IMR-90 (cell line): ENCODE measurements around the gene MYH9. TPM values are rescaled to one million over a fixed set of nuclear protein-coding genes. Genes with fewer than 3 reads are reported as not detected.

Experiments
- ATAC-seq: fragments of 200-7000 bp; cut with Tn5 transposase; 2 replicates; pipeline ENCODE4 v1.9.1; 2020; ENCODE audit warnings: low read depth, mild to moderate bottlenecking, moderate library complexity
- BruUV-seq: library from RNA; stranded (reverse); fragments of 400-500 nt; replicated peaks from 2 replicates; lab custom pipeline; 2021; lab: Mats Ljungman, UMichigan
- CTCF ChIA-PET: fragments of 300-600 bp; formaldehyde crosslinking; extraction: SDS; loops from one replicate; lab custom pipeline; 2021; ENCODE audit warnings: antibody characterized with exemption; lab: Yijun Ruan, JAX
- POLR2A ChIA-PET: fragments of 300-600 bp; sonication (Branson Sonifier 250); formaldehyde crosslinking; loops from one replicate; lab custom pipeline; 2022; ENCODE audit warnings: antibody characterized with exemption; ENCODE audit not compliant: unreplicated experiment; lab: Charles Lee
- DNase-seq: peaks from one replicate; pipeline ENCODE4 v3.0.0; 2013
- H2AFZ ChIP-seq: replicated peaks from 2 replicates; pipeline ENCODE3; 2013; ENCODE audit warnings: low read length, mild to moderate bottlenecking; ENCODE audit not compliant: poor library complexity
- H2AK5ac ChIP-seq: 2 replicates; pipeline ENCODE4 v1.6.1; 2013; ENCODE audit warnings: low read depth, low read length, inconsistent platforms
- H2AK9ac ChIP-seq: replicated peaks from 2 replicates; pipeline ENCODE3; 2013; ENCODE audit warnings: mild to moderate bottlenecking, low read depth, low read length, moderate library complexity; ENCODE audit not compliant: poor library complexity
- H2BK120ac ChIP-seq: 2 replicates; pipeline ENCODE4 v1.6.1; 2013; ENCODE audit warnings: low read depth, low read length, inconsistent platforms
- H2BK15ac ChIP-seq: 3 replicates; pipeline ENCODE4 v1.6.1; 2013; ENCODE audit warnings: low read depth, low read length, inconsistent platforms
- H2BK20ac ChIP-seq: 2 replicates; pipeline ENCODE4 v1.6.1; 2013; ENCODE audit warnings: low read depth, mild to moderate bottlenecking, inconsistent platforms, low read length, moderate library complexity
- H2BK5ac ChIP-seq: 2 replicates; pipeline ENCODE4 v1.6.1; 2013; ENCODE audit warnings: mild to moderate bottlenecking, low read depth, low read length, inconsistent platforms; ENCODE audit not compliant: poor library complexity, severe bottlenecking
- H3K14ac ChIP-seq: replicated peaks from 2 replicates; pipeline ENCODE4 v1.6.1; 2013; ENCODE audit warnings: low read depth, low read length, inconsistent platforms
- H3K18ac ChIP-seq: 2 replicates; pipeline ENCODE4 v1.6.1; 2013; ENCODE audit warnings: low read depth, low read length, control low read depth
- H3K23ac ChIP-seq: 2 replicates; pipeline ENCODE4 v1.6.1; 2013; ENCODE audit warnings: low read depth, low read length, inconsistent platforms
- H3K27ac ChIP-seq: 2 replicates; pipeline ENCODE4 v1.5.1; 2013; ENCODE audit warnings: mild to moderate bottlenecking, control low read depth, low read length; ENCODE audit not compliant: insufficient read depth
- H3K27me3 ChIP-seq: 2 replicates; pipeline ENCODE4 v1.6.1; 2013; ENCODE audit warnings: low read length; ENCODE audit not compliant: control insufficient read depth, insufficient read depth
- H3K36me3 ChIP-seq: 2 replicates; pipeline ENCODE4 v1.6.1; 2013; ENCODE audit warnings: low read length, mixed read lengths; ENCODE audit not compliant: control insufficient read depth, insufficient read depth
- H3K4ac ChIP-seq: 2 replicates; pipeline ENCODE4 v1.6.1; 2013; ENCODE audit warnings: low read depth, low read length, inconsistent platforms
- H3K4me1 ChIP-seq: 2 replicates; pipeline ENCODE4 v1.6.1; 2013; ENCODE audit warnings: low read length, mixed read lengths; ENCODE audit not compliant: control insufficient read depth, insufficient read depth
- H3K4me2 ChIP-seq: 2 replicates; pipeline ENCODE4 v1.6.1; 2013; ENCODE audit warnings: low read depth, mild to moderate bottlenecking, control low read depth, low read length, moderate library complexity
- H3K4me3 ChIP-seq: 2 replicates; pipeline ENCODE4 v1.5.1; 2013; ENCODE audit warnings: low read depth, mild to moderate bottlenecking, control low read depth, low read length, moderate library complexity; ENCODE audit not compliant: insufficient read depth
- H3K56ac ChIP-seq: 2 replicates; pipeline ENCODE4 v1.6.1; 2013; ENCODE audit warnings: low read length, inconsistent platforms; ENCODE audit not compliant: insufficient read depth; ENCODE audit errors: extremely low read depth
- H3K79me1 ChIP-seq, 2 experiments: 2 replicates each; pipeline ENCODE4 v1.6.1; 2013; ENCODE audit warnings: low read length in 2 of 2, inconsistent platforms in 1 of 2, low read depth in 1 of 2
- H3K9ac ChIP-seq: 2 replicates; pipeline ENCODE4 v1.6.1; 2013; ENCODE audit warnings: low read depth, low read length, control low read depth
- H3K9me1 ChIP-seq: 2 replicates; pipeline ENCODE4 v1.6.1; 2013; ENCODE audit warnings: low read length, inconsistent platforms; ENCODE audit not compliant: insufficient read depth
- H3K9me3 ChIP-seq: 2 replicates; pipeline ENCODE4 v1.6.1; 2013; ENCODE audit warnings: low read length; ENCODE audit not compliant: control insufficient read depth, insufficient read depth
- H4K20me1 ChIP-seq: 2 replicates; pipeline ENCODE4 v1.6.1; 2013; ENCODE audit warnings: low read length, inconsistent platforms; ENCODE audit not compliant: insufficient read depth
- H4K5ac ChIP-seq: 2 replicates; pipeline ENCODE4 v1.6.1; 2013; ENCODE audit warnings: mild to moderate bottlenecking, low read depth, low read length, control low read depth
- H4K8ac ChIP-seq, 2 experiments: 2 replicates each; pipeline ENCODE4 v1.6.1; 2013; ENCODE audit warnings: low read depth in 2 of 2, low read length in 2 of 2, control low read depth in 1 of 2, inconsistent platforms in 1 of 2
- H4K91ac ChIP-seq: 2 replicates; pipeline ENCODE4 v1.6.1; 2013; ENCODE audit warnings: low read depth, low read length, inconsistent platforms; ENCODE audit not compliant: insufficient read depth
- RAD21 ChIP-seq: IDR thresholded peaks from 2 replicates; pipeline ENCODE4 v1.6.1; 2012; ENCODE audit warnings: low read length, improper control_type of control experiment
- RCOR1 ChIP-seq: IDR thresholded peaks from 2 replicates; pipeline ENCODE4 v1.6.1; 2012; ENCODE audit warnings: mild to moderate bottlenecking, low read length, improper control_type of control experiment; ENCODE audit not compliant: insufficient replicate concordance
- WGBS, 2 experiments: methylation state at CpG; one replicate each; pipeline versions ENCODE4 v1.1.5 to v1.1.7; 2013; ENCODE audit warnings: missing lambda C conversion rate in 2 of 2; ENCODE audit not compliant: insufficient read length in 1 of 2; ENCODE audit errors: extremely low coverage in 2 of 2; 5-methylcytosine and 5-hydroxymethylcytosine counted together
- dilution Hi-C: fragments of 300-500 bp; cut with HindIII; formaldehyde crosslinking; loops from one replicate; pipeline ENCODE4 v1.14.3; 2018; ENCODE audit warnings: low sequenced_read_pairs; ENCODE audit not compliant: unreplicated experiment
- in situ Hi-C: fragments of 300-500 bp; cut with MboI; formaldehyde crosslinking; loops from 3 replicates; pipeline ENCODE4 v1.14.3; 2019; ENCODE audit warnings: low sequenced_read_pairs, inconsistent platforms, mixed read lengths
- intact Hi-C: fragments of 100-400 bp; cut with micrococcal nuclease; formaldehyde crosslinking; loops from 2 replicates; pipeline ENCODE4 v1.10.0; 2022
- polyA plus RNA-seq, 3 experiments: library from polyadenylated mRNA; depleted of rRNA; stranded (reverse); fragments of >200 nt; gene quantifications; 2 replicates each; pipeline ENCODE4 v1.2.3, GENCODE V29; 2012; ENCODE audit warnings: low replicate concordance in 1 of 3
- total RNA-seq: library from RNA; depleted of rRNA; stranded (reverse); fragments of >200 nt; gene quantifications from 2 replicates; pipeline ENCODE4 v1.2.3, GENCODE V29; 2012

MYH9 gene
- total and polyA plus RNA-seq, 2 of the 4 experiments (the other 2 are of a cell fraction), result 475 to 554 TPM

GRCh38 chr22:36360871-36361383 lies 26.8 kb downstream of the MYH9 start:
- H2AK9ac ChIP-seq, result peak overlapping the region; percentile 17
- peak overlapping the region; percentile 82 for H2BK20ac ChIP-seq
- peaks cover 60% of the 10 kb centered on the region for H3K9me1 ChIP-seq
- peak overlapping the region; percentile 89 for H2AK5ac ChIP-seq
- H4K91ac ChIP-seq, result peak overlapping the region; percentile 20
- H2AFZ ChIP-seq, result peak overlapping the region; percentile 66
- no peak overlapping the region for H3K4me3 ChIP-seq
- peaks cover 26% of the 10 kb centered on the region for H3K36me3 ChIP-seq
- dilution Hi-C loops (no loop called here), in situ Hi-C loops (no loop called here), intact Hi-C loops (no loop called here)
- no TSS peak for BruUV-seq
- peak overlapping the region; percentile 84 for H2BK5ac ChIP-seq
- no peaks in the 10 kb centered on the region for H3K9me3 ChIP-seq
- peaks cover 65% of the 10 kb centered on the region for H3K4me1 ChIP-seq
- peak overlapping the region; percentile 93 for H3K4ac ChIP-seq
- H3K14ac ChIP-seq, result peak overlapping the region; percentile 90
- H3K79me1 ChIP-seq, result peaks cover 0 to 57% of the 10 kb centered on the region in 2 experiments; a peak in 2 of 4 replicates
- H4K20me1 ChIP-seq, result peaks cover 100% of the 10 kb centered on the region
- H4K8ac ChIP-seq, result peak overlapping the region in 1 of 2 experiments; percentile 77; a peak in 1 of 4 replicates
- peak; percentile 34 for ATAC-seq
- peak overlapping the region; percentile 35; the same call in 1 of the 3 replicates for H2BK15ac ChIP-seq
- TF ChIP-seq RCOR1 (peak; percentile 53), RAD21 (no peak)
- H3K4me2 ChIP-seq, result peak overlapping the region; percentile 73
- H3K18ac ChIP-seq, result peak overlapping the region; percentile 55
- no CpG with 5 or more reads among the region's 5 CpGs for WGBS, 2 experiments
- peak overlapping the region; percentile 16; the same call in 1 of the 2 replicates for H3K56ac ChIP-seq
- CTCF ChIA-PET, result interaction anchor here (1.3 kb wide), 1 partner anchor 110 kb away, joined by 5 read pairs; no protein-coding TSS in a partner anchor
- no peaks in the 10 kb centered on the region for H3K27me3 ChIP-seq
- H2BK120ac ChIP-seq, result peak overlapping the region; percentile 75
- peak overlapping the region; percentile 91 for H3K23ac ChIP-seq
- peak overlapping the region; percentile 80 for H3K27ac ChIP-seq
- peak overlapping the region; percentile 31; the same call in 1 of the 2 replicates for H4K5ac ChIP-seq
- peak; percentile 76 for DNase-seq
- H3K9ac ChIP-seq, result peak overlapping the region; percentile 55
- POLR2A ChIA-PET, result interaction anchor here (0.9 kb wide), 1 partner anchor 23 kb away, joined by 5 read pairs; no protein-coding TSS in a partner anchor
